ENCODE measurements around the gene MYL3. TPM values are rescaled to one million over a fixed set of nuclear protein-coding genes. Genes with fewer than 3 reads are reported as not detected.
"Not testable (repeated sequence)": the region's sequence is repeated elsewhere in the genome, so short reads cannot be mapped to it uniquely, and the experiment has no call there.

Gene MYL3
- total RNA-seq, 1 experiment from 2014 or later, result not detected

DNA sequence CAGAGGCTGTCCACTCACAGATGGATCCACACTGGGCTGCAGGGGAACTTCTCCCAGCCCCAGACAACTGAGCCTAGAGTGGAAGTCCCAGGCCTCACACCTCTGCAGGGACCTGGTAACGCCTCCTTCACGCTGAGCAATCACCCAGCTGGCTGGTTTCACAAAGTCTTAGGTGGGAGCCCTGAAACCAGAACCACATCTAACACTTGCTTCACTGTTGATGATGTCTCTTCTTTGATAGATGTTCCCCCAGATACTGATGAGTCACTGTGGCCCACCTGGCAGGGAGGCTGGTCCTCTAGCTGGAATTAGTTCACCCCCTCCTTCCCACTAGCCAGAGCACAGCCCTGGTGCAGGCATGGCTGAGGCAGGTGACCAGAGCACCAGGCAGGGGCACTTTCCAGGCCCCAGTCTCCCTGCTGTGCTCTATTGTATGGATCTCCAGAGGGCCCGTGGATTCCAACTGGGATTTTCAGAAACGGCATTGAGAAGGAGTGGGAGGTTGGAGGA lies 33.5 kb downstream of the MYL3 start:
- no peak overlapping the region for H3K9ac ChIP-seq (ENCODE audit: low read length)
- DNase-seq, result no peak
- no peaks in the 10 kb centered on the region for H3K9me3 ChIP-seq (ENCODE audit: low read length)
- ATAC-seq, result no peak
- no peak overlapping the region for H3K4me2 ChIP-seq (ENCODE audit: low read length)
- POLR2A ChIA-PET (ENCODE audit: unreplicated experiment), result no interaction called here
- no peak overlapping the region for H2AFZ ChIP-seq (ENCODE audit: low read length)
- no peaks in the 10 kb centered on the region for H3F3A ChIP-seq (ENCODE audit: low read length, unreplicated experiment)
- no peaks in the 10 kb centered on the region for H3K4me1 ChIP-seq (ENCODE audit: insufficient read depth, low read length)
- H3K4me3 ChIP-seq (ENCODE audit: low read length), result no peak overlapping the region
- TF ChIP-seq EZH2phosphoT487 (IDR thresholded peaks at IDR 0.05; ENCODE audit: borderline replicate concordance, low read length) (no peak), EZH2 (IDR thresholded peaks at IDR 0.05; ENCODE audit: low read length, unreplicated experiment) (no peak)
- TF ChIP-seq, protein P1, sequence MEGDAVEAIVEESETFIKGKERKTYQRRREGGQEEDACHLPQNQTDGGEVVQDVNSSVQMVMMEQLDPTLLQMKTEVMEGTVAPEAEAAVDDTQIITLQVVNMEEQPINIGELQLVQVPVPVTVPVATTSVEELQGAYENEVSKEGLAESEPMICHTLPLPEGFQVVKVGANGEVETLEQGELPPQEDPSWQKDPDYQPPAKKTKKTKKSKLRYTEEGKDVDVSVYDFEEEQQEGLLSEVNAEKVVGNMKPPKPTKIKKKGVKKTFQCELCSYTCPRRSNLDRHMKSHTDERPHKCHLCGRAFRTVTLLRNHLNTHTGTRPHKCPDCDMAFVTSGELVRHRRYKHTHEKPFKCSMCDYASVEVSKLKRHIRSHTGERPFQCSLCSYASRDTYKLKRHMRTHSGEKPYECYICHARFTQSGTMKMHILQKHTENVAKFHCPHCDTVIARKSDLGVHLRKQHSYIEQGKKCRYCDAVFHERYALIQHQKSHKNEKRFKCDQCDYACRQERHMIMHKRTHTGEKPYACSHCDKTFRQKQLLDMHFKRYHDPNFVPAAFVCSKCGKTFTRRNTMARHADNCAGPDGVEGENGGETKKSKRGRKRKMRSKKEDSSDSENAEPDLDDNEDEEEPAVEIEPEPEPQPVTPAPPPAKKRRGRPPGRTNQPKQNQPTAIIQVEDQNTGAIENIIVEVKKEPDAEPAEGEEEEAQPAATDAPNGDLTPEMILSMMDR (conservative IDR thresholded peaks at IDR 0.05; ENCODE audit: low read depth, low read length), result no peak
- H3K79me2 ChIP-seq (ENCODE audit: low read length), result no peaks in the 10 kb centered on the region
- H3K27me3 ChIP-seq (ENCODE audit: low read length), result 0 out of 2 replicates have a peak, but pooled peaks cover 7% of the 10 kb centered on the region
- intact Hi-C loops (cut with micrococcal nuclease), result no loop called here
- CTCF ChIA-PET, result no interaction called here
- no TSS peak for BruUV-seq (replicated peaks)
- no peaks in the 10 kb centered on the region for H4K20me1 ChIP-seq (ENCODE audit: low read length)
- no peaks in the 10 kb centered on the region for H3K36me3 ChIP-seq (ENCODE audit: low read depth, low read length)
- H3K9me2 ChIP-seq (replicated peaks; ENCODE audit: low read length), result no peaks in the 10 kb centered on the region
- H3K27ac ChIP-seq (ENCODE audit: low read length), result no peak overlapping the region

DNA sequence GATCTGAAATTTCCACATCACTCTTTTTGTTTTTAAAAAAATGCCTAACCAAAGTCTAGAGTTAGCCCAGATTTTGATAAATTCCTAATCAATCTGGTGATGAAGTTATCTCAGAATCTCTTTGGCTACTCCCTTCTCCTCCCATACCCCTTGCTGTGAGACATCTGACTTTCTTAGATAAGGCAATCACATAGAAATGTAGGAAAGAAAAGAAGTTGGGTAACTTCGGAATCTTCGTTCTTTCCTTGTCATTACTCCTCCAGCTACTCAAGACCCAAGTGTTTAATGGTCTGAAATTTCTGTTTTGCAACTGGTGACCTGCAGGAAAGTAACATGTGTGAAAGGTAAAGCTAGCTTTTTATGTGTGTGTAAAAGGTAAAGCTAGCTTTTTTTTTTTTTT lies 37.8 kb downstream of the MYL3 start:
- ChIA-PET CTCF (no interaction called here), POLR2A (ENCODE audit: unreplicated experiment) (no interaction called here)
- H3K79me2 ChIP-seq (ENCODE audit: low read length), result no peaks in the 10 kb centered on the region
- H3K27me3 ChIP-seq (ENCODE audit: low read length), result 0 out of 2 replicates have a peak, but pooled peaks cover 7% of the 10 kb centered on the region
- intact Hi-C loops (cut with micrococcal nuclease), result no loop called here
- no peak overlapping the region for H3K4me3 ChIP-seq (ENCODE audit: low read length)
- H3K4me1 ChIP-seq (ENCODE audit: insufficient read depth, low read length), result no peaks in the 10 kb centered on the region
- no peaks in the 10 kb centered on the region for H3K36me3 ChIP-seq (ENCODE audit: low read depth, low read length)
- no peaks in the 10 kb centered on the region for H3F3A ChIP-seq (ENCODE audit: low read length, unreplicated experiment)
- no peak overlapping the region for H3K27ac ChIP-seq (ENCODE audit: low read length)
- H2AFZ ChIP-seq (ENCODE audit: low read length), result no peak overlapping the region
- H3K9me3 ChIP-seq (ENCODE audit: low read length), result no peaks in the 10 kb centered on the region
- H3K9me2 ChIP-seq (replicated peaks; ENCODE audit: low read length), result no peaks in the 10 kb centered on the region
- ATAC-seq (no peak), DNase-seq (no peak)
- no TSS peak for BruUV-seq (replicated peaks)
- no peak overlapping the region for H3K9ac ChIP-seq (ENCODE audit: low read length)
- H4K20me1 ChIP-seq (ENCODE audit: low read length), result no peaks in the 10 kb centered on the region
- no peak overlapping the region for H3K4me2 ChIP-seq (ENCODE audit: low read length)
- TF ChIP-seq EZH2 (IDR thresholded peaks at IDR 0.05; ENCODE audit: low read length, unreplicated experiment), result no peak
- no peak for TF ChIP-seq EZH2phosphoT487 (IDR thresholded peaks at IDR 0.05; ENCODE audit: borderline replicate concordance, low read length)
- TF ChIP-seq, protein P1 (conservative IDR thresholded peaks at IDR 0.05; ENCODE audit: low read depth, low read length), result no peak

DNA sequence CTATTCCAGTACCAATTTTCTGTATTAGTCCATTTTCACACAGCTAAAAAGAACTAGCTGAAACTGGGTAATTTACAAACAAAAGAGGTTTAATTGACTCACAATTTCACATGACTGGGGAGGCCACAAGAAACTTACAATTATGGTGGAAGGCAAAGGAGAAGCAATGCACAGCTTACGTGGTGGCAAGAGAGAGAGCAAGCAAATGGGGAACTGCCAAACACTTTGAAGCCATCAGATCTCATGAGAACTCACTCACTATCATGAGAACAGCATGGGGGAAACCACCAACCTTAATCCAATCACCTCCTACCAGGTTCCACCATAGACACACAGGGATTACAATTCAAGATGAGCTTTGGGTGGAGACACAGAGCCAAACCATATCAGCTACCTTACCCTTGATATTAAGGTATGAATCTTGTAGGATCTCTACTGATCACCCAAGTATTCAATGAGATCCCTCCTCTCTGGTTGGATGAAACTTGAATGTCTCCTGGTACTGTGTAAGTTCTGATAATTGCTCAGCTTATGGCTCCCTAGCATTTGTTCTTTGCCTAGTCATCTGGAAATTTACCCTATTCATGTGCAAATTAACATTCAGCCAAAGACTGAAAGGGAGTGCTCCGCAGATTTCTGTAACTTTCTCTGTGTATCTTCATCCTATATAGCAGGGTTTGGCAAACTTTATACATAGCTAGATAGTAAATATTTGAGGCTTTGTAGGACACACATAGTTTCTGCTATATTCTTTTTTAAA lies 38.9 kb downstream of the MYL3 start:
- intact Hi-C loops (cut with micrococcal nuclease), result no loop called here
- H3K36me3 ChIP-seq (ENCODE audit: low read depth, low read length), result no peaks in the 10 kb centered on the region
- no peaks in the 10 kb centered on the region for H3K4me1 ChIP-seq (ENCODE audit: insufficient read depth, low read length)
- no peak overlapping the region for H3K27ac ChIP-seq (ENCODE audit: low read length)
- H4K20me1 ChIP-seq (ENCODE audit: low read length), result no peaks in the 10 kb centered on the region
- H3K4me2 ChIP-seq (ENCODE audit: low read length), result no peak overlapping the region
- TF ChIP-seq EZH2 (IDR thresholded peaks at IDR 0.05; ENCODE audit: low read length, unreplicated experiment) (no peak), EZH2phosphoT487 (IDR thresholded peaks at IDR 0.05; ENCODE audit: borderline replicate concordance, low read length) (no peak)
- TF ChIP-seq, protein P1 (conservative IDR thresholded peaks at IDR 0.05; ENCODE audit: low read depth, low read length), result no peak
- no peaks in the 10 kb centered on the region for H3K9me3 ChIP-seq (ENCODE audit: low read length)
- H3K9me2 ChIP-seq (replicated peaks; ENCODE audit: low read length), result no peaks in the 10 kb centered on the region
- no peak for ATAC-seq
- DNase-seq, result no peak
- H3K27me3 ChIP-seq (ENCODE audit: low read length), result 0 out of 2 replicates have a peak, but pooled peaks cover 7% of the 10 kb centered on the region
- H3K9ac ChIP-seq (ENCODE audit: low read length), result no peak overlapping the region
- H3F3A ChIP-seq (ENCODE audit: low read length, unreplicated experiment), result no peaks in the 10 kb centered on the region
- ChIA-PET CTCF (no interaction called here), POLR2A (ENCODE audit: unreplicated experiment) (interaction anchor here (0.6 kb wide), 1 partner anchor 707 kb away, joined by 3 read pairs; no protein-coding TSS in a partner anchor)
- H2AFZ ChIP-seq (ENCODE audit: low read length), result no peak overlapping the region
- H3K79me2 ChIP-seq (ENCODE audit: low read length), result no peaks in the 10 kb centered on the region
- BruUV-seq (replicated peaks), result no TSS peak
- no peak overlapping the region for H3K4me3 ChIP-seq (ENCODE audit: low read length)

DNA sequence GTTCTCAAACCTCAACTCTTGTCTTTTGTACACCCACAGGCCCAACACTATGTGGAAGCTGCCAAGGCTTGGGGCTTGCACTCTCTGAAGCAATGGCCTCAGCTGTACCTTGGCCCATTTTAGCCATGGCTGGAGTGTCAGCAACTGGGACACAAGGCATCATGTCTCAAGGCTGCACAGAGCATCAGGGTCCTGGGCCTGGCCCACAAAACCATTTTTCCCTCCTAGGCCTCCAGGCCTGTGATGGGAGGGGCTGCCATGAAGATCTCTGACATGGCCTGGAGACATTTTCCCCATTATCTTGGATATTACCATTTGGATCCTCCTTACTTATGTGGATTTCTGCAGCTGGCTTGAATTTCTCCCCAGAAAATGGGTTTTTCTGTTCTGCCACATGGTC lies 39.9 kb downstream of the MYL3 start:
- BruUV-seq (replicated peaks); H4K20me1 ChIP-seq (ENCODE audit: low read length); H3F3A ChIP-seq (ENCODE audit: low read length, unreplicated experiment); H3K27ac ChIP-seq (ENCODE audit: low read length); H3K4me3 ChIP-seq (ENCODE audit: low read length); H3K9ac ChIP-seq (ENCODE audit: low read length); DNase-seq; H3K27me3 ChIP-seq (ENCODE audit: low read length); H3K4me2 ChIP-seq (ENCODE audit: low read length); H2AFZ ChIP-seq (ENCODE audit: low read length); ATAC-seq; intact Hi-C loops (cut with micrococcal nuclease); H3K36me3 ChIP-seq (ENCODE audit: low read depth, low read length); CTCF ChIA-PET; H3K9me2 ChIP-seq (replicated peaks; ENCODE audit: low read length); H3K9me3 ChIP-seq (ENCODE audit: low read length); POLR2A ChIA-PET (ENCODE audit: unreplicated experiment); H3K79me2 ChIP-seq (ENCODE audit: low read length); H3K4me1 ChIP-seq (ENCODE audit: insufficient read depth, low read length): not testable (repeated sequence)
